ENCODE measurements around the gene ALDH1A1.

The ALDH1A1 gene

GRCh38 chr9:72952914-72953313, at the start of gene ALDH1A1:
TSS of gene ALDH1A1 (minus strand) at chr9:72953053. CDS start at chr9:72953000, 53 bp downstream.
- DNase-seq = no peak

- DNase-seq = no peak
Measured at GRCh38 chr9:73001860-73002259, 49.0 kb upstream of the ALDH1A1 start.

GRCh38 chr9:72998363-72998762, 45.5 kb upstream of the ALDH1A1 start:
- no peak for DNase-seq

- DNase-seq = no peak
Measured at GRCh38 chr9:72997387-72997995, 44.6 kb upstream of the ALDH1A1 start.

GRCh38 chr9:72996684-72997314, 43.9 kb upstream of the ALDH1A1 start:
- DNase-seq = no peak

- no peak for DNase-seq
Measured at GRCh38 chr9:72996114-72996513, 43.3 kb upstream of the ALDH1A1 start.

- DNase-seq = no peak
Measured at GRCh38 chr9:72995131-72996024, 42.5 kb upstream of the ALDH1A1 start.

- DNase-seq = no peak
Measured at GRCh38 chr9:72991772-72992171, 38.9 kb upstream of the ALDH1A1 start.

- DNase-seq = no peak
Measured at GRCh38 chr9:72990397-72991182, 37.7 kb upstream of the ALDH1A1 start.

- no peak for DNase-seq
Measured at GRCh38 chr9:72986522-72987116, 33.8 kb upstream of the ALDH1A1 start.

GRCh38 chr9:72985746-72986145, 32.9 kb upstream of the ALDH1A1 start:
- DNase-seq = no peak

GRCh38 chr9:72984991-72985390, 32.1 kb upstream of the ALDH1A1 start:
- DNase-seq = no peak

- no peak for DNase-seq
Measured at GRCh38 chr9:72984226-72984947, 31.5 kb upstream of the ALDH1A1 start.

- no peak for DNase-seq
Measured at GRCh38 chr9:72983512-72984225, 30.8 kb upstream of the ALDH1A1 start.

GRCh38 chr9:72983056-72983455, 30.2 kb upstream of the ALDH1A1 start:
- DNase-seq = no peak

- DNase-seq = no peak
Measured at GRCh38 chr9:72982146-72982799, 29.4 kb upstream of the ALDH1A1 start.

- no peak for DNase-seq
Measured at GRCh38 chr9:72981433-72981832, 28.6 kb upstream of the ALDH1A1 start.

- no peak for DNase-seq
Measured at GRCh38 chr9:72980600-72981265, 27.9 kb upstream of the ALDH1A1 start.

GRCh38 chr9:72980183-72980582, 27.3 kb upstream of the ALDH1A1 start:
- DNase-seq = no peak
